GM19397 (cell line): ENCODE results near the gene GPR176.

Experiments used
- ATAC-seq: cut with Tn5 transposase; IDR thresholded peaks from one replicate; pipeline ENCODE4 v1.9.1; 2021; ENCODE audit warnings: mild to moderate bottlenecking, moderate library complexity; ENCODE audit not compliant: unreplicated experiment

GPR176 gene

GRCh38 chr15:39786447-39787056, 133.5 kb downstream of the GPR176 start:
- ATAC-seq, result no peak

DNA sequence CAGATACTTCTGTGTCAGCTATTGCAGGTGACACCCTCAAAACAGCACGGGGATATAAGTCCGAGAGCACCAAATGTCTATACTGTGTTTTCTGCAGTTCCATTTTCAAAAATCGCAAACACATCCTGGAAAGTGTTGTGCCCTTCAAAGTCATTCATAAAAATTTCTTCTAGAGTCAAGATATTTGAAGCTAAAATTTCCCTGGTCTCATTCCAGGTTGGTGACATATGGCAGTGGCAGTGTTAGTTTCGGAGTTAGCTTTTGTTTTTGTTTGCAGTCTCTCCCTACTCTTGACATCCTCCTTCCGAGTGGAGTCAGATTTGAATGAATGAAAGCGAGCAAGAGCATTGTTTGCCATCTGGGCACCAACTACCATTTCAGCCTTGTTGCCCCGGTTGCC, 134.2 kb downstream of the GPR176 start:
- no peak for ATAC-seq

DNA sequence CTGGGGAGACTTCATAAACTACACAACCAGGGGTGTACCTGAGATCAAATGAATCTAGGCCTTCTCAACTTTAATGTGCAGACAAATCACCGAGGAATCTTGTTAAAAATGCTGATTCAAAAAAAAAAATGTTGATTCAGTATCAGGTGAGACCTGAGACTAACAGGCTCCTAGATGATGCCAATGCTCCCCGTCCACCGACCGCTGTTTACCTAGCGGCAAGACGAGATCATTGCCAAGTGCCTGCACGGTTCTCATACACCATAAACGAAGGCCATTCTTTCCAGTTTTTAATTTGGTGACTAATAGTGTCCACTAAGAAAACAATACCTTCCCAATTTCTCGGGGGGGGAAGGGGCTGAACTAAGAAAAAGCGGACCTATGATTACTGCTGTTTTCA, 134.9 kb downstream of the GPR176 start:
- ATAC-seq, result no peak

GRCh38 chr15:39784638-39785037, 135.4 kb downstream of the GPR176 start:
- ATAC-seq, result no peak

- no peak for ATAC-seq
These were observed 135.9 kb downstream of the GPR176 start for GRCh38 chr15:39784125-39784524.

DNA sequence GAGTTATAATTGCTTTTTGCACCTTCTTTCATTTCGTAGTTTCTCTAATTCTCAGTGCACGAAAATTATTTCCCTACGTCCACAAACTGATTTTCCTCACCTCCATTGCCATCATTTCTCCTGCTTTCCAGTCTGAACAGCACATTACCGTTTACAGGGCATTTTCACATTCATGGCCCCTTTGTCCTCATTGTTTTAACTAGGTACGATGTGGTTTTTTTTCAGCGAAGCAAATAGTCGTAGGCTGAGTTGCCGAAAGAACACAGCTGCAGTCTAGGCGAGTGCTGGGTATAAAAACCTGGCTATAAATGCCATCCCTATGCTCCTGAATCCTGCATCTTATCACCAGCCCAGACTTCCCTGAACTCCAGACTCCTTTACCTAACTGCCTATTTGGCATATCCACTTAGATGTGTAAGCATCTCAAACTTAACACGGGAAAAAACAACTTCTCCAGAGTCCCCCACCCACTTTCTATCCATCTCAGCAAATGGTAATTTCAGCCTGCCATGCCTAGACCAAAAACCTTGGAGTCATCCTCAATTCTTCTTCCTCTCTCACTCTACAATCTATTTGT, 136.7 kb downstream of the GPR176 start:
- no peak for ATAC-seq

DNA sequence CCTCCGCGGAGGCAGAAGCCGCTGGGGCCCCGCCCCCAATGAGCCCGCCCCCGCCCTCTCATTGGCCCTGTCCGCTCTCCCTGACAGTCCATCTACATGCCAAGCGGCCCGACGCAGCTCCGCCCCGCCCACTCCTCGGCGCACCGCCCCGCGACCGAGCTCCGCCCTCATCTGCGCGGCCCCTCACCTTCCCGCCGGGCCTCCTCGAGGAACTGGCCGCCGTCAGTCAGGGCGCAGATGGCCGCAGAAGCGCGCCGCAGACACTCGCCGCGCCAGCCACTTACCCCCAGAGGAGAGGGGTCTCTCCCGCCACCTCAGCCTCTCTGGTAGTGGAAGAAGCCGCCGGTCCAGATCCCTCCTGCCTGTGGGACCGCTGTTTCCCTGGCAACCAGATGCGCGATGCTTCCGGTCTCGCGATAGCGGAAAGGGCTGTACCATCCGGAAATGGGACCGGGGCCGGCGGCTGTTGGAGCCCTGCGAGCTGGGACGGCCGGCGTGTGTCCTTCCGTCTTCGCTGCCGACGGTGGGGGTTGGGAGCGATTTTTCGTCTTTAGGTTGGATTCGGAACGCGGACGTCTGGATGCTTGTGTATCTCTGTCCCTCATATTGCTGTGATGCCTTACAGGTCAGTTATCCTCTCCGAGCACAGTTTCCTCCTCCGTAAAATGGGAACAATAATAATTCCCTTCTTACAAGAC, 137.5 kb downstream of the GPR176 start, which contains the start of gene FSIP1:
Gene FSIP1, minus strand, starts transcription at position 401 of the 698 bp plus-strand sequence. CDS start 6,317 bp downstream, outside the sequence.
- peak; percentile 99 for ATAC-seq

GRCh38 chr15:39781967-39782302, 138.1 kb downstream of the GPR176 start:
- ATAC-seq, result no peak

GRCh38 chr15:39781147-39781966, 138.7 kb downstream of the GPR176 start:
- no peak for ATAC-seq

- no peak for ATAC-seq
These were observed 142.0 kb downstream of the GPR176 start for GRCh38 chr15:39778021-39778420.

GRCh38 chr15:39777496-39777895, 142.6 kb downstream of the GPR176 start:
- ATAC-seq, result no peak

DNA sequence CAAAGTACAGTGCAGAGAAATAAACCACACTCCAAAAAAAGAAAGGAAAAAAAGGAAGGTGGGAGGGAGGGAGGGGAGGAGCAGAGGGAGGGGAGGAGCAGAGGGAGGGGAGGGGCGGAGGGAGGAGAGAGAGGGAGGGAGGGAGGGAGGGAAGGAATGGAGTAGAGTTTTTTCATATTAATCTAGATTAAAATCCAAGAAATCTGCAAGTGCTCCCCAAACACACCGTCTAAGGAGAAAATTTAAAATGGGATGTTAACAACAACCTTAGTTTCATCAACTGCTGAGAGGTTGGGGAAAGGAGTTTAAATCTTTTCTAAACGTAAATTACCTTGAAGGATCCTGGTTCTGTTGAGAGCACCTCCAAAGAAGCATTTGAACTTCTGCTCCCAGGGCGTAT, 144.0 kb downstream of the GPR176 start:
- ATAC-seq, result no peak

DNA sequence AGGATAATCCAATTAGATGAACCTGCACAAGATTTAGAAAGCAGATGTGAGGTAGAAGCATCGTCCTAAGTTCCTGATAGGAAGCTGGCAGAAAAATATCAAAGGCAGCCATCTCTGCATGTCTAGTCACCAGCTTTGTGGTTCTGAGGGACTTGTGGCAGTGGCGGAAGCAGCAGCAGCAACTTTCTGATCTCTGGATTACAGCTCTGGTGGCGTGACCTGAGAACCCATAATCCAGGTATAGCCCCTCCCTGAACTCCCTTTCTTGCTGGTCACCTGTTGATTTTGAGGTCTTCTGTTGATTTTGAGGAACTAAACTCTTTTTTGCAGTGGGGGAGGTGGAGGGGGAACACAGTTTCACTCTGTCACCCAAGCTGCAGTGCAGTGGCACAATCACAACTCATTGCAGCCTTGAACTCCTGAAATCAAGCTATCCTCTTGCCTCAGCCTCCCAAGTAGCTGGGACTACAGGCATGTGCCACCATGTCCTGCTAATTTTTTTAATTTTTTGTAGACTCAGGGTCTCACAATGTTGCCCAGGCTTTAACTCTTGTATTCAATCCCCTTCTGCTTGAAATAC, 145.3 kb downstream of the GPR176 start:
- no peak for ATAC-seq

GRCh38 chr15:39770748-39771689, 149.0 kb downstream of the GPR176 start:
- ATAC-seq, result no peak

- no peak for ATAC-seq
These were observed 152.1 kb downstream of the GPR176 start for GRCh38 chr15:39767921-39768320.

- ATAC-seq, result no peak
These were observed 159.1 kb downstream of the GPR176 start for GRCh38 chr15:39761006-39761405.

DNA sequence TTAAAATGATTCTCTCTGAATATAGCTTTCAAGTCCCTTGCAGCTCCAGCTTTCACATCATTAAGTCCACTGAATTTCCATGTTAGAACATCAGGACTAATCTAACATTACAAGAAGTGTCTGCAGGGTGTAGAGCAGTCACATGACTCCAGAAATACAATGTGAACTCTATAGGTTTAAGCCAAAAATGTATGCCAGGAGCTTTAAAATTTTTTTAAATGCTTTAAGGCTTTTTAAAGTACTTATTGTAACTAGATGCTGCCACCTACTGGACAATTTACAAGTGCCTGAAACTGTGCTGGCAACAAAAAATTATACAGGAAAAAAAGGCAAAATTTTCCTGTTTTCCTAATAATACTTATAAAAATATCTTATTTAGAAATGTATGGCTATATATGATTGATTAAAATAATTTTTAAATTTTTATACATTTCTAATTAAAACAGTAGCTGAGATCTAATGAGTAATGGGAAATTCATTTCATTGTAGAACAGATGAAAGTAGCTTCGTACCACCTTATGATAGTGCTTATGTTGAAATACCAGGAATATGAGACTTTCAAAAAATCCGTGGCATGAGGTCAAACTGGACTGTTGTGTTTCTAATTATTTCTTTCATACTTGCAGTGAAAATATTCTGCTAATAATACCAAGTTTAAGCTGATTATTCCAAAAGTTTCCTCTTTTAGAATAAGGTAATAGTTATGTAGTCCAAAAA, 163.1 kb downstream of the GPR176 start:
- ATAC-seq, result no peak

- no peak for ATAC-seq
These were observed 167.1 kb downstream of the GPR176 start for GRCh38 chr15:39752991-39753390.

DNA sequence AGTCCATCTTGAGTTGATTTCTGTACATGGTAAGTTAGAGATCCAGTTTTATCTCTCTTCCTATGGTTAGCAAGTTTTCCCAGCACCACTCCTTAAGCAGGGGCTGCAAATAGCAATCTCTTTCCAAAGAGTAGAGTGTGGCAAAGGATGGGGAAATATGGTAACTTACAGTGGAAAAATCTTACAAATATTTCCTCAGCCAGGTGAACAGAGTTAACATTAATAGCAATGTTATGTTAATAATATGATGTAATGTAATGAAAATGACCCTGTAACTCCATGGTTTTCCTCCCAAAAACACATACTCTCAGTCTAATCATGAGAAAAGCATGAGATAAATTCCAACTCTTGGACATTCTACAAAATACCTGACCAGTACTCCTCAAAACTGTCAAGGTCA, 167.8 kb downstream of the GPR176 start:
- no peak for ATAC-seq
